ENCODE results near the gene RASSF3.

The RASSF3 gene

DNA sequence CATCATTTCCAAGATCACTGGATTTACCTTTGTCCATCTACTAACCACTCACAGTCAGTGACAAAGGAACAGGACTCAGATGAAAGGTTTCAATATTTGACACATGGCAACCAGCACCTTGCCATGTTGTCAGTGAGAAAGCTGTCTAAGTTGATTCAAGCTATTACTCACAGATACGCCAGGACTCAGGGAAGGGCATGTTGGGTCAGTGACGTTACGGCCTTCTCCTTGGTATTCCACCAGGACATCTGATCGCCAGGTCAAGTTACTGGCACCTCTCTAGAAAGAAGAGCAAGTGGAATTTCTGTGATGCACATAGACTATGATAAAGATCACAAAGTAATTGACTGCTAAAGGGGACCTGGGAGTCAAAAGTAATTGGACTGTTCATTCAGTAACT lies 112.5 kb downstream of the RASSF3 start:
- no peak for DNase-seq

DNA sequence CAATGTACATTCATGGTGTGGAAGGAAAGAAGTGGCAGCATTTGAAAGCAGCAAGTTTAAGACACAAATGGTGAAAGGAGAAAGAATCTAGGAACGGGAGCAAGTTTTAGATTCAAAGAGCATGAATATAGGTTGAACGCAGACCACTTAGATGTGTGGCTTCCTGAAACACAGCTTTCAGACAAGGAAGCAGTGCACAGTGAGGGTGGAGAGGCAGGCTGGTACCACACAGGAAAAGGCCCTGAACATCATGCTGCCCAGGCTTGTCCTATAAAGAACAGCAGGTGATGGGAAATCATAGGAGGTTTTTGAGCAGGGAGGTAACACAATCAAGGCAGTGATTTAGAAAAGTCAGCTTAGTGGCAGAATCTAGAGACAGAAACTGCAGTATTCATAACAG lies 113.3 kb downstream of the RASSF3 start:
- DNase-seq, result no peak

DNA sequence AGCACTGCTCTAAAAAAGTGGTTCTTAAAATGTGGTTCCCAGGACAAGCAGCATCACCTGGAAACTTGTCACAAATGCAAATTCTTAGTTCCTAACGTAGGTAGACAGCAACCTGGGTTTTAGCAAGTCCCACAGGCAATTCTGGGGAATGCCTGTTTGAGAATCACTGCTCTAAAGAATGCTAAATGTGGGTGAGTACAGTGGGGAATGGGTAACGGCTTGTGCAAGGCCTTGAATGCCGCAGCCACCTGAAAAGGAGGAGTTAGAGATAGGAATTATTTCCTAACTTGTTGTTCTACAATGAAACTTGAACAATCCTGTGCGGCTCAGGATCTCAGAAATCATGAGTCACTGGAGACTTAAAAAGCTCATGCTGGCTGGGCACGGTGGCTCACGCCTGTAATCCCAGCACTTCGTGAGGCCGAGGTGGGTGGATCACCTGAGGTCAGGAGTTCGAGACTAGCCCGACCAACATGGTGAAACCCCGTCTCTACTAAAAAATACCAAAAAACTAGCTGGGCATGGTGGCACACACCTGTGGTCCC lies 114.0 kb downstream of the RASSF3 start:
- DNase-seq, result no peak

DNA sequence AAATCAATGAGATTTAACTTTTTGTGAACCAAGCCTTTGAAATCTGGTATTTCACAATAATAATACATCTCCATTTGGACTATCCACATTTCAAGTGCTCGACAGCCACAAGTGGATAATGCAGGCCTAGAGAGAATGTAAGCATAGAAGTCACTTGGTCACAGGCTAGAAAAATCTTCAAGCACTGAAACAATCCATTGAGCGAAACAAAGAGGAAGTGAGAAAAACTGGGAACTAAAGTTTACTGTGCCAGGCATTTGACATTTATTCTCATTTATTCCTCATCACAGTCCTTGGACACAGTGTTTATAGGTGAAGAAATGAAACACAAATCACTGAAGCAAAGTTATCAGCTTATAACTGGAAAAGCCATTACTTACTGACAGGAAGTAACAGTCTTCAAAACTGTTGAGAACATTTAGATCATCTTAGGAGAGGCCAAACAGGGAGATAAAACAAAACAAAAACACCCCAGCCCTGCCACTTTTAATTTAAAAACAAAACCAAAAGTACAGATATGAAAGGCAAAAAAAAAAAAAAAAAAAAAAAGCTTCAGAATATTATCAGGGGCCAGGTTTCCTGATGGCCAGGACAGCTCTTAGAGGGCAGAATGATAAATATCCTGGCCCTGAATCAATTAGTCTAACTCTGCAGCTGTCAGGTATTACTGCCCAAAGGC lies 119.8 kb downstream of the RASSF3 start:
- DNase-seq, result no peak

DNA sequence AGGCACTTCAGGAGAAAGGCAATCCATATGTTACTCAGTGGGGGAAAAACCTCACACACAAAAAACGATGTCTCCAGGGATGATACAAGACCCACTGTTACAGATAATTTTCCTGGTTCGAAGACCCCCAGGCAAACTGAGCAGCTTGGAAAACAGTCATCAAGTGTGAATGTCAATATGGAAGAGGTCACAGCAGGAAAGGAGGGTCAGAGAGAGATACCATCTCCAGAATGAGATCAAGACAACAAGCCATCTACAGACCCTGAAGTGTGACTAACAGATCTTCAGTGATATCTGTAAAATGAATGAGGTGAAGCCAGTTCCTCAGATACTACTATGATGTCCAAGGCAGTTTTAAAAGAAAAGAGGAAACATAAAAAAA lies 120.3 kb downstream of the RASSF3 start:
- DNase-seq, result no peak

DNA sequence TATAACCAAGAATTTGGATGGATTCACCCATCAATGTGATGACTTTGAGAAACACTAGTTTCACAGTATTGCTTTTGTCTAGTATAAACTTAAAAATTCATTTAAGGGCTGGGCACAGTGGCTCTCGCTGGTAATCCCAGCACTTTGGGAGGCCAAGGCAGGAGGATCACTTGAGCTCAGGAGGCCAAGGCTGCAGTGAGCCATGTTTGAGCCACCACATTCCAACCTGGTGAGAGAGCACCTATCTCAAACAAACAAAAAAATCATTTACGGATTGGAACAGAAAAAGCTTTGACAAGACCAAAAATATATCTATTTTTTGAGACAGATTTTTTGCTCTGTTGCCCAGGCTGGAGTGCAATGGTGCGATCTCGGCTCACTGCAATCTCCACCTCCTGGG lies 121.4 kb downstream of the RASSF3 start:
- no peak for DNase-seq

DNA sequence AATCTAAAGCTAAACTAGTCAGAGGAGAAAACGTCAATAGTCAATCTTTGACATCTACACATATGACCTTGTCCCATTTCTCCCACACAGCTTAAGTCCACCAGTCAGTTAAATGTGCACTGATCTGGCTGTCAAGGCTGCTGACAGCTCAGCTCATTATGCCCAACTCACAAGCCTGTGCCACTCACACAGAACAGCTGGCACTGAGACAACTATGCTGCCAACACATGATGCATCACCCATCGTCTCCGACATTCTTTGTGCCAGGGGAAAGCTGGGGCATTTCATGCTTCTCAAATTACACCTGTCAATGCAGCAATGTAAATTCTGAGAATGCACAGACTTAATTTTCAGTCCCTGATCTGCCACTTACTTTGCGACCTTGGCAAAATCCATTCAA lies 123.6 kb downstream of the RASSF3 start:
- peak in 24 of 51 donors; percentile 1 to 73 (median 24) for DNase-seq

DNA sequence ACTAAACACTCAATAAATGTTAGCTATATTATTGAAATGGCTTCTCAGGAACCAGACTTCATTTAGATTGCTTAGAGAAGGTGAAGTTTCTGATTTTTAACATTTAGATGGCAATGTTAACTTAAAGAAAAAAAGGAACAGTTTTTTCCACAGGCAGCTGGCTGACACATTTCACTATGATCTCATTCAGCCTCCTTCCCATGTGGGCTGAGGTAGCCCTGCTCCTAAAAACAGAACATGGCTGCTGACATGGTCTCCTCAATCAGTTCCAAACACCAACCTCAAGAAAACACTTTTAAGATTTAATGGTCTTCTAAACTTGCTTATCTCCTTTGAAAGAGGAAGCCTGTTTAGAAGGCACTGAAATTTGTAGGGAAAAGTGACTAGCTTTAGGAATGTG lies 125.1 kb downstream of the RASSF3 start:
- no peak for DNase-seq

DNA sequence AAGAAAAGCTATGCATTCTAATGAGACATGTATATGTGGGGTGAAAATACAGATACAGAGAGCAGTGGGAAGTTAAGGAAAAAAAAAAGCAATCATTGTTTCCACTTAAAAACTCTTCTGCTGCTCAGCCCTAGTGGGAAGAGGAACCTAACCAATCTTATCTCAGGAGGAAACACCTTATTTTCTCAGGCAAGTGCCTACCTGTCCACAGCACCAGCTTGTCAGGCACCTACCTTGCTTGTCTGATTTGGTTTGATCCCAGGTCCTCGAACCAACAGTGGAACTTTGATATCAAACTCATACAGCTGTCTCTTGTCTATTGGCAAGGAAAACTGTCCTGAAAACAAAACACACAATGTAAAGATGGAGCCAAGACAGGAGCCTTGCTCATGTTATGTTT lies 126.5 kb downstream of the RASSF3 start:
- no peak for DNase-seq

DNA sequence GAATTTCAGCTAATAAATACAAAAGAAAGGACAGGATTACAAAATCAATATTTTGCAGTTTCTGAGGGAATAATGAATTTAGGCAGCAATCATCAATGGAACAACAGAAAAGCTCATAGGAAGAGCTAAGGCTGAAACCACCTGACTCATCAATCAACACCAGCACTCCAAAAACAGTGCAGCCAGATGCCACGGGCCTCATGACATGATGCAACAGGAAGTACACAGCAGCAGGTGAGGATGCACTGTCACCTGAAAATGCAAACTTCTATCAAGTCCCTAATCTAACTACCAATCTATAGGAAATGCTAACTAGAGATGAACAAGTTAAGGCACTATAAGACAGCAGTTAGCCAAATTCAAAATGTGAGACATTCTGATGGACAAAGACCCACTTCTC lies 127.2 kb downstream of the RASSF3 start:
- DNase-seq, result no peak

DNA sequence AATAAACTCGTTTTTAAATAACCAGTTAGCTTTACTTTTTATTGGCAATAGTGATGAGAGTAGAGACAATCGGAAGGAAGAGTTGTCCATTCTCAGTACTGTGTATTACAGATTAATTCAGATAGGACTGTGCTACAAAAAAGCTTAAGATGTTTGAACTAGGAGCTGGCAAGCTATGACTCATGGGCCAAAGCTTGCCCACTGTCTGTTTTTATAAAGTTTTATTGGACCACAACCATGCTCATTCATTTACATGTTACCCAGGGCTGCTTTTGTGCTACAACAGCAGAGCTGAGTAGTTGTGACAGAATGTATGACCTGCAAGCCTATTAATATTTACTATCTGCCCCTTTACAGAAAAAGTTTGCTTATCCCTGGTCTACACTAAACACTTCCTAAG lies 129.5 kb downstream of the RASSF3 start:
- no peak for DNase-seq

DNA sequence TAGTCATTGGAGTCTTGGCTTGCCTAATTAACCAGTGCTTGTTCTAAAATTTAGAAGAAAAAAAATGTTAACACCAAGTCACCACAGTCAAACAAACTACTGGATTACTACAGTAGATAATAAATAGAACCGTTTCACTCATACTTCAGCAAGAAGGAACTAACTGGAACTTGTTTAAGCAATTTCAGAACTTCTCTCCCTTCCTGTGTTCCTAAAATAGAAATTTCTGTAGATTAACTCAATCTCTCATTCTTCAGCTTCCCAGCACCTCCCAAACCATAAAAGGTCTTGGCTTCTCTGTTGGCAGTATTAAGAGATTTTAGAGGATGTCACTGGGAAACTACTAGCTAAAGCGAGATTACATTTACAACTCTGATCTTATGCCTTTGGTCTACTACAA lies 130.4 kb downstream of the RASSF3 start:
- no peak for DNase-seq

DNA sequence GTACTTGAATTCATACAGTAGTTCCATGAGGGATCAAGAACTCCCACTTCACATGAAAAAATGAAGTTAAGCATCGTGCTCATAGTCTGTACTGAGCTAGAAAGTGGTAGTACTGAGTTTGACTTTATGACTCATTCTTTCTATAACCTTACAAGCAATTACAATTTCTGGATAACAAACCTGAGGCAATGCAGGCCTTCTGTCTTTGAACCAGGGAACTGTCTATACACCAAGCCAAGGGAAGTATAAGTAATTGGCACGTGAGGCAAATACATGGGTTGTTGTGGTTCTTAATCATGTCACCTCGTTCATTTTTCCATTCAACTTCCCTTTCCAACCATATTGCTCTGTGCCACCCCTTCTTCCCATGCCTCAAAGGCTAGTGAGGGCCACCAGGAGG lies 132.1 kb downstream of the RASSF3 start:
- no peak for DNase-seq

DNA sequence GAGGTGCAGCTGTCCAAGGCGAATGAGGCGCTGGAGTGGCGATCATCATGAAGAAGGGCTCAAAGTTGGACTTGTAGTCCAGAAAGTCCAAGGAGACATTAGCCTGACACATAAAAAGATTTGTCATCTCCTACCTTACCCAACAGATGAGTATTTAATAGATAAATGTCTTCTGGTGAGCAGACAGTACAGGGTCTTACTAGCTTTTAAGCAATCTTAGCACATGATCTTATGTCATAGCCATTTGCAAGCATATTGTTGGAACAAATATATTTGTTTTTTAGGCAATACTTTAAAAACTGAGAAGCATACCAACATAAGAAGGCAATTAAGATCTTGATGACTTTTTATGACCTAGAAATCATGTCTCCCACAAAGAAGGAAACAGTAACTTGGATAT lies 132.9 kb downstream of the RASSF3 start:
- DNase-seq, result no peak

DNA sequence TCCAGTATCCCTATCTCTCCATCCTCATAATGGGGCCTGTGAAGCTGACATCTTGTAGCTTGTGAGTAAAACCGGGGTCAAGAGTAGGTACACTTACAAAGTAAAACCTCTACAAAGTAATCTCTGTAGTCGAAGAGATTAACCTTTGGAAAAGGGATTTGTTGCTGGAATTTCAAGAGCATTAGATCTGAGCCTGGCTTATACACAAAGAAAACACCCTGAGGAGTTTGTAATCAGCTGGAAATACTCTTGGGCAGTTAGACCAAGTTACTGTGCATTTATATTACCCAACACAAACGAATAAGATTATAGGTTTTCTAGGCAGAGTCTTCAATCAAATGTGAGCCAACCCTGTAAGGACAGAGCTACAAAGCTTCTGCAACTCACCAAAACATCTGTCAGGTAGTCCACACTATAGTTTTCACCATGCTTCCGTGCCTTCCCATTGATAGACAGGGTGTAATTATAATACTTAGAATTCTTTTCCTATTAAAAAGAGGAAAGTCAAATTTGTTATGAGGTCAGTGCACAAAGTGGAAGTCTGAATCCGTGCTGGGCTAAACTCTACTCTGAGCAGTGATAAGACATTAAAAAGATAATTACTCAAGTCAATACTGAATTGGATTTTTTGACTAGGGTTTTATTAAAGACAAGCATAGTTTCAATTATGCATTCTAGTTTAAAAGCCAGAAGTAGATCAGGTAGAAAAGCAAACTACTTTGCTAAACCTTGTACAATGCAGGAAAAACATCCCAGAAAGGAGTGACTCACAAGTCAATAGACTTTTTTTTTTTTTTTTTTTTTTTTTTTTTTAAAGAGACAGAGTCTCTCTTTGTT lies 134.3 kb downstream of the RASSF3 start:
- DNase-seq, result no peak

DNA sequence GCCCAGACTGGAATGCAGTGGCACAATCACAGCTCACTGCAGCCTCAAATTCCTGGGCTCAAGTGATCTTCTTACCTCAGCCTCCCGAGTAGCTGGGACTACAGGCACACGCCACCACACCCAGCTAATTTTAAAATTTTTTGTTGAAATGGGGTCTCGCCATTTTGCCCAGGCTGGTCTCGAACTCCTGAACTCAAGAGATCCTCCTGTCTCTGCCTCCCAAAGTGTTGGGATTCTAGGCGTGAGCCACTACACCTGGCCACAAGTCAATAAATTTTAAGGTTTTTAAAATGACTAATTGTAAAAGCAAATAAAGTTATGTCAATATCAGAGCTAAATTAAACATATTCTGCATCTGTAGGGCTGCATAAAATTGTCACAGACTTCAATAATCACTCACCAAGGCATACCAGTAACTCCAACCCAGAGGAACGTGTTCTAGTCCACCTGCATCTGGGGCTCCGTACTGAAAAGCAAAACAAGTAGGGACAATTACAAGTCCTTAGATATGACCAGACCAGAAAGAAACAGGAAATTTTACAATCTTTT lies 135.0 kb downstream of the RASSF3 start:
- no peak for DNase-seq

DNA sequence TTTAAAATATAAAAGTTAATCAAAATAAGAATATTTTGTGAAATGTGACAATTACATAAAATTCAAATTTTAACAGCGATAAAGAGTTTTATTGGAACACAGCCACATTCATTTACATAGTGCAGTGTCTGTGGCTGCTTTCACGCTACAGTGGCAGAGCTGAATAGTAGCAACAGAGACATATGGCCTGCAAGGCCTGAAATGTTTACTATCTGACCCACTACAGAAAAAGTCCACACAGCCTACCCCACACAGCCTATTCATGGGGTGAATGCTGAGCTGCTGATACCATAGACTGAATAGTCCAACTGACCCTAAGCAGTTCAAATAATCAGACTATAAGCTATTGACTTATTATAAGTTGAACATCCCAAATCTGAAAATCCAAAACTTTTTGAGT lies 135.7 kb downstream of the RASSF3 start:
- DNase-seq, result no peak

DNA sequence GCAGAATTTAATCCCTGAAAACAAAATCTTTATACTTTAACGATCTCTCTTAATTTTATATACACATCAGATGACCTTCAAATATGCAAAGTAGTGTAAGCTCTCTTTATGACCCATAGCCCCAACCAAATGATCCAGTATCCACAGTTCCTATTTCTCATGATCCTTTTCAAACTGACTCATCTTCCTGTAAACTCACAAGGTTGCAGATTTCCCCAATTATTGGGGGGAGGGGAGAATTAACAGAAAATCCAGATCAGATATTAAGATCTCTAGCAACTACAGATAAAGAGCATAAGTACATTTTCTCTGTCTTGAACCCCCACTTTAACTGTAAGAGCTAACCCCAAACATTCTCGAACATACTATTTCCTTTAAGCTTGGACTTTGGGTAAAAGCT lies 136.4 kb downstream of the RASSF3 start:
- no peak for DNase-seq

All from hypothalamus (tissue), 51 donors.